PC-3 (cell line): Measurements from ENCODE around the gene LILRB3.

ENCODE experiments used
- CTCF ChIP-seq: fragments of 300-600 bp; sonication (generic); conservative IDR thresholded peaks from 2 replicates; pipeline ENCODE4 v1.5.1; 2017; ENCODE audit warnings: antibody characterized with exemption, low read depth, mild to moderate bottlenecking, low read length
- EZH2 ChIP-seq: fragments of 300-600 bp; sonication (generic); IDR thresholded peaks from one replicate; pipeline ENCODE4 v1.6.1; 2017; ENCODE audit warnings: antibody characterized with exemption, mild to moderate bottlenecking, low read length; ENCODE audit not compliant: unreplicated experiment
- EZH2phosphoT487 ChIP-seq: fragments of 300-600 bp; sonication (generic); IDR thresholded peaks from 2 replicates; pipeline ENCODE4 v1.6.1; 2018; ENCODE audit warnings: mild to moderate bottlenecking, antibody characterized with exemption, low read length, borderline replicate concordance

DNA sequence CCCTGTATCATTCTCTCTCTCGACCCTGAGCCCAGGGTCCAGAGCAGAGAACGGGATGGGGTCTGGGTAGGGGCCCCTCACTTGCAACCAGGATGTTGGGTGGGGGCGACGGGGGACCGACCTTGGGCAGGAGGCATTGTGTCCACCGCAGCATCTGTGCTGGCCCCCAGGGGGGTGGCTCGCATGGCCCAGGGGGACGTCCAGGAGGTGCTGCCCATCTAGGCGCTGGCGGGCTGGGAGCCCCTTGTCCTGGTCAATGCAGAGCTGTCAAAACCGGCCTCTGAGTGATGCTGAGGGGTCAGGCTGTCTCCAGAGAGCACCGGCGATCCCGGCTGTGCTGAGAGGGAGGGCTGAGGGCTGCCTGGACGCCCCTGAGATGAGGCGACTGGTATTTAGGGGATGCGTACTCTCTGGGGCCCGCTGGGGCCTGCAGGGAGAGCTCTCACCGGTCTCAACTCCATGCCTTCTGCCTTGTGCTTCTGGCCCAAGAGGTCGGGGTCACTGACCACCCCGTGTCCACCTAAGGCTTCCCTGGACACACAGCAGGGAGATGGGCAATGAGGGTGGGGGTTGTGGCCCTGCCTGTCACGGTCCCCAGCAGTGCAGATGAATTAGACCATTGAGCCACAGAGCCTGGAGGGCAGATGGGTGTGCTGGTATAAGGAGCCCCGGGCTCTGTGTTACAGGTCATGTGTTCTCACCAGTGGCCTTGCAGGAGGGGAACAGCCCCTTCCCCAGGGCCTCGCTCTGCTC is 13.6 kb downstream of the LILRB3 start:
- TF ChIP-seq CTCF, result no peak
- TF ChIP-seq EZH2, result no peak
- TF ChIP-seq EZH2phosphoT487, result no peak
